GM06990 (cell line): ENCODE results near the gene MLX.
A peak's percentile ranks its signal among the peaks of the same experiment; 100 is the strongest.
"Not testable (repeated sequence)": the region's sequence is repeated elsewhere in the genome, so short reads cannot be mapped to it uniquely, and the experiment has no call there.

ENCODE experiments used
- DNase-seq: peaks from one replicate; pipeline ENCODE4 v3.0.0-alpha.2; 2011; ENCODE audit not compliant: insufficient read length; ENCODE audit errors: extremely low read depth
- H3K27me3 ChIP-seq: replicated peaks from 2 replicates; pipeline ENCODE4 v1.6.0; 2011; ENCODE audit warnings: low read length; ENCODE audit not compliant: control insufficient read depth, insufficient read depth
- H3K36me3 ChIP-seq: 2 replicates; pipeline ENCODE4 v1.5.1; 2011; ENCODE audit warnings: low read length; ENCODE audit not compliant: control insufficient read depth, insufficient read depth
- H3K4me3 ChIP-seq: replicated peaks from 2 replicates; pipeline ENCODE4 v1.5.1; 2011; ENCODE audit warnings: low read depth, mild to moderate bottlenecking, control low read depth, low read length
- TF ChIP-seq, protein P1 (sequence below): IDR thresholded peaks from 2 replicates; pipeline ENCODE4 v1.5.1; 2011; ENCODE audit warnings: low read length, control low read depth, mild to moderate bottlenecking, inconsistent platforms; ENCODE audit not compliant: insufficient read depth, poor library complexity, severe bottlenecking

MLX gene

DNA sequence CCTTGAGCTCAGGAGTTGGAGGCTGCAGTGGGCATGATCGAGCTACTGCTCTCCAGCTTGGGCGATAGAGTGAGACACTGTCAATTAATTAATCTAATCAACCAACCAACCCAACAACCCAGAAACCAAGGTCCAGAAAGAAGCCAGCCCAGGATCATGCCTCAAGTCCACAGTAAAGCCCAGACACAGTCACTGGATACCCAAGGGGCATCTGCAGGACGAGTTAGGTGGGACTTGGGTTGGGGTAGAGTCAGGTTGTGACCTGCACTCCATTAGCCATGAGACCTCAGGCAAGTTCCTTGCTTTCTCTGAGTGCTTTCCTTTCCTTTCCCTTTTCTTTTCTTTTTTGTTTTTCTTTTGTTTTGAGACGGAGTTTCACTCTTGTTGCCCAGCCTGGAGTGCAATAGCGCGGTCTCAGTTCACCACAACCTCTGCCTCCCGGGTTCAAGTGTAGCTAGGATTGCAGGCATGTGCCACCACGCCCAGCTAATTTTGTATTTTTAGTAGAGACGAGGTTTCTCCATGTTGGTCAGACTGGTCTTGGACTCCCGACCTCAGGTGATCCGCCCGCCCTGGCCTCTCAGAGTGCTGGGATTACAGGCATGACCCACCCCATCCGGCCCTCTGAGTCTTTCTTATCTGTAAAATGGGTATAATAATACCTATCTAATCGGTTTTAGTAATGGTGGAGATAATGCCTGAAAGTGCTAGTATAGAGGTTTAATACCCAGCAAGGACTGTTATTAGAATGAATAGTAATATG lies 17.7 kb upstream of the MLX start:
- DNase-seq: no peak
- TF ChIP-seq, protein P1, sequence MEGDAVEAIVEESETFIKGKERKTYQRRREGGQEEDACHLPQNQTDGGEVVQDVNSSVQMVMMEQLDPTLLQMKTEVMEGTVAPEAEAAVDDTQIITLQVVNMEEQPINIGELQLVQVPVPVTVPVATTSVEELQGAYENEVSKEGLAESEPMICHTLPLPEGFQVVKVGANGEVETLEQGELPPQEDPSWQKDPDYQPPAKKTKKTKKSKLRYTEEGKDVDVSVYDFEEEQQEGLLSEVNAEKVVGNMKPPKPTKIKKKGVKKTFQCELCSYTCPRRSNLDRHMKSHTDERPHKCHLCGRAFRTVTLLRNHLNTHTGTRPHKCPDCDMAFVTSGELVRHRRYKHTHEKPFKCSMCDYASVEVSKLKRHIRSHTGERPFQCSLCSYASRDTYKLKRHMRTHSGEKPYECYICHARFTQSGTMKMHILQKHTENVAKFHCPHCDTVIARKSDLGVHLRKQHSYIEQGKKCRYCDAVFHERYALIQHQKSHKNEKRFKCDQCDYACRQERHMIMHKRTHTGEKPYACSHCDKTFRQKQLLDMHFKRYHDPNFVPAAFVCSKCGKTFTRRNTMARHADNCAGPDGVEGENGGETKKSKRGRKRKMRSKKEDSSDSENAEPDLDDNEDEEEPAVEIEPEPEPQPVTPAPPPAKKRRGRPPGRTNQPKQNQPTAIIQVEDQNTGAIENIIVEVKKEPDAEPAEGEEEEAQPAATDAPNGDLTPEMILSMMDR: no peak
- no peaks in the 10 kb centered on the region for H3K27me3 ChIP-seq
- peak overlapping the region; percentile 61; the same call in 1 of the 2 replicates for H3K4me3 ChIP-seq
- H3K36me3 ChIP-seq: peaks cover 2% of the 10 kb centered on the region

DNA sequence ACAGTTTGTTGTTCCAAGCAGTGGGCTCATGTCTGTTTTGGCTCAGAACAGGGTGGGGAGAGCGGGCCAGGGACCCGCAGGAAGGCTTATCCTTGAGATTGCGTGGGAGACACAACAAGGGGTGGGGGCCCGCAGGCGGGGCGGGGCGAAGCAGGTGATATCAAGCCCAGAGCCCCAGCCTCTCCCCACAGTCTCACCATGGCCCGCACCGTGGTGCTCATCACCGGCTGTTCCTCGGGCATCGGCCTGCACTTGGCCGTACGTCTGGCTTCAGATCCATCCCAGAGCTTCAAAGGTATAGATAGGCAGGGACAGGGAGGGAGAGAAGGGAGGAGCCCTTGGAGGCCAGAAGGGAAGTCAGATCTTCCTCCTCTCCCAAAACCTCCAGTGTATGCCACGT lies 14.2 kb upstream of the MLX start, which contains the start of gene HSD17B1:
HSD17B1 (plus strand) TSS at position 188 of the 400 bp plus-strand sequence; CDS start at position 199, 11 bp downstream.
- H3K36me3 ChIP-seq, H3K27me3 ChIP-seq, DNase-seq: not testable (repeated sequence)
- peak within 1 kb of the TSS; percentile 99 for H3K4me3 ChIP-seq

DNA sequence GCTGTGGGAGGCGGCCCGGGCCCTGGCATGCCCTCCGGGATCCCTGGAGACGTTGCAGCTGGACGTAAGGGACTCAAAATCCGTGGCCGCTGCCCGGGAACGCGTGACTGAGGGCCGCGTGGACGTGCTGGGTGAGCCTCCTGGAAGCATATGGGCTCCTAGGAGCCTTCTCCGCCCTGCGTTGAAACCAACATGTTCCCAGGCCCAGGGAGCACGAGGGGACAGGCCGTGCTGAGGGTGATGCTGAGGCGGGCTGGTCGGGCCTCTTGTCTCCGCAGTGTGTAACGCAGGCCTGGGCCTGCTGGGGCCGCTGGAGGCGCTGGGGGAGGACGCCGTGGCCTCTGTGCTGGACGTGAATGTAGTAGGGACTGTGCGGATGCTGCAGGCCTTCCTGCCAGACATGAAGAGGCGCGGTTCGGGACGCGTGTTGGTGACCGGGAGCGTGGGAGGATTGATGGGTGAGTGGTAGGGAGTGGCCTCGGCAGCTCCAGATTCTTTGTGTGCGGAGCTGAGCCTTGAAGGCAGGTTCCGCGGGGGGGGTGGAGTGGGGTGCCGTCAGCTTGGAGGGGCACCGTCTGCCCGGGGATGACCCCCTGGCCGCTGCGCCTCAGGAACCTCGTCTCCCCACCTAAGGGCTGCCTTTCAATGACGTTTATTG lies 13.6 kb upstream of the MLX start:
- H3K4me3 ChIP-seq: peak overlapping the region; percentile 99; the same call in 1 of the 2 replicates
- no peaks in the 10 kb centered on the region for H3K27me3 ChIP-seq
- no peak for DNase-seq
- TF ChIP-seq, protein P1: no peak
- H3K36me3 ChIP-seq: no peaks in the 10 kb centered on the region; the same call in 1 of the 2 replicates

DNA sequence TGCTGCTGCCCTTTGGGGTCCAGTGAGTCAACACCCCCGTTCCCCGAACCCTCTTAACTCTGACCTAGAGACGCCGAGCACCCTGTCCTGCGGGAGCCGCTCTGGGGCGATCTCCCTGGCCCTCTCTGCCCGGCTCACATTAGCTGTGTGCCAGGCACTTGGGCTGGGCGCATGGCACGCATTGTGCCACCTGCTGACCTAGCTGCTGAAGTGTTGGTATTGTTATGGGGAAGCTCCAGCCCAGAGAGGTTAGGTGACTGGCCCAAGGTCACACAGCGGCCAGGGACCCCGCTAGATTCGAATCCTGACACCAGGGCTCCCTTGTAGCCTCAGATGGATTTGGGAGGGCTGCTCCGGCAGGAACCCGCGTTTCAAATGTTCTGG lies 13.0 kb upstream of the MLX start:
- TF ChIP-seq, protein P1: no peak
- H3K27me3 ChIP-seq: no peaks in the 10 kb centered on the region
- H3K4me3 ChIP-seq: peak overlapping the region; percentile 99
- DNase-seq: no peak
- H3K36me3 ChIP-seq: no peaks in the 10 kb centered on the region; the same call in 1 of the 2 replicates

DNA sequence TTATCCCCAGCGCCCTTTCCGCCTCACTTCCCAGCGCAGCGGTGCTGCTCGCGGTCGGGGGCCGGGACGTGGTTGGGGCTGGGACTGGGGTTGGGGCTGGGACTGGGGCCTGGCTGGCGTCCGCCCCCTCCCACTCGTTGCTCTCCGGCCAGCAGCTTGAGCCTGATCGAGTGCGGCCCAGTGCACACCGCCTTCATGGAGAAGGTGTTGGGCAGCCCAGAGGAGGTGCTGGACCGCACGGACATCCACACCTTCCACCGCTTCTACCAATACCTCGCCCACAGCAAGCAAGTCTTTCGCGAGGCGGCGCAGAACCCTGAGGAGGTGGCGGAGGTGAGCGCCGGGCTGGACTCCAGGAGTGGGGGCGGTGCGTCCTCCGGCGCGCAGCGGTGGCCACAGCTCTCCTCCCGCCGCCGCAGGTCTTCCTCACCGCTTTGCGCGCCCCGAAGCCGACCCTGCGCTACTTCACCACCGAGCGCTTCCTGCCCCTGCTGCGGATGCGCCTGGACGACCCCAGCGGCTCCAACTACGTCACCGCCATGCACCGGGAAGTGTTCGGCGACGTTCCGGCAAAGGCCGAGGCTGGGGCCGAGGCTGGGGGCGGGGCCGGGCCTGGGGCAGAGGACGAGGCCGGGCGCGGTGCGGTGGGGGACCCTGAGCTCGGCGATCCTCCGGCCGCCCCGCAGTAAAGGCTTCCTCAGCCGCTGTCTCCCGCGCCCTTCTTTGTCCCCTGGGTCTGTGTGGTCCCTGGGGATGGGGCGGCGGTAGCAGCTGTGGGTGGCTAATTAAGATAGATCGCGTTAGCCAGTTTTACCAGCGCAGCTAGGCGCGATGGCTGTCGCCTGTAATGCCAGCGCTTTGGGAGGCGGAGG lies 12.4 kb upstream of the MLX start:
- H3K4me3 ChIP-seq: peak overlapping the region; percentile 99
- TF ChIP-seq, protein P1: no peak
- H3K27me3 ChIP-seq: no peaks in the 10 kb centered on the region
- DNase-seq: peak; percentile 91
- H3K36me3 ChIP-seq: no peaks in the 10 kb centered on the region; the same call in 1 of the 2 replicates
